OCI-LY1 (cell line): ENCODE results near the gene MTFMT.

Experiments
- EZH2 ChIP-seq: fragments of 200-600 bp; sonication (generic), shearing (Covaris generic); IDR thresholded peaks from 2 replicates; pipeline ENCODE4 v1.8.0; 2017; ENCODE audit warnings: borderline replicate concordance, mixed run types, mild to moderate bottlenecking, antibody characterized with exemption, low read length, moderate library complexity, mixed read lengths
- TF ChIP-seq, protein P1 (sequence below): fragments of 200-600 bp; sonication (generic), shearing (Covaris generic); IDR thresholded peaks from 2 replicates; pipeline ENCODE4 v1.5.1; 2017; ENCODE audit warnings: mild to moderate bottlenecking, antibody characterized with exemption, low read length, moderate library complexity, mixed read lengths

DNA sequence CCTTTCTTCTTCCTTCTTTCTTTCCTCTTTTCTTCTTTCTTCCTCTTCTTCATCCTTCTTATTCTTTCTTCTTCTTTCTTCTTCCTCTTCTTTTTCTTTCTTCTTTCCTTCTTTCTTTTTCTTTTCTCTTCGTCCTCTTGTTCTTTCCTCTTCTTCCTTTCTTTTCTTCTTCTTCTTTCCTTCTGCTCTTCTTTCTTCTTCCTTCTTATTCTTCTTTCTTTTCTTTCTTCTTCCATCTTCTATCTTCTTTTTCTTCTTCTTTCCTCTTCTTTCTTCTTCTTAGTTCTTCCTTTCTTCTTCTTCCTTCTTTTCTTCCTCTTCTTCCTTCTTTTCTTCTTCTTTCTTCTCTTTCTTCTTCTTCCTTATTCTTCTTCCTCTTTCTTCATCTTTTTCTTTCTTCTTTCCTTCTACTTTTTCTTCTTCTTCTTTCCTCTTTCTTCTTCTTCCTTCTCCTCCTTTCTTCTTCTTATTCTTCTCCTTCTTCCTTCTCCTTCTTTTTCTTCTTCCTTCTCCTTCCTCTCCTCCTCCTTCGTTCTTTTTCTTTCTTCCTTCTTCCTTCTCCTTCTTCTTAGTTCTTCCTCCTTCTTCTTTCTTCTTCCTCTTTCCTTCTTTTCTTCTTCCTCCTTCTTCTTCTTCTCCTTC lies 77.5 kb downstream of the MTFMT start:
- TF ChIP-seq, protein P1, sequence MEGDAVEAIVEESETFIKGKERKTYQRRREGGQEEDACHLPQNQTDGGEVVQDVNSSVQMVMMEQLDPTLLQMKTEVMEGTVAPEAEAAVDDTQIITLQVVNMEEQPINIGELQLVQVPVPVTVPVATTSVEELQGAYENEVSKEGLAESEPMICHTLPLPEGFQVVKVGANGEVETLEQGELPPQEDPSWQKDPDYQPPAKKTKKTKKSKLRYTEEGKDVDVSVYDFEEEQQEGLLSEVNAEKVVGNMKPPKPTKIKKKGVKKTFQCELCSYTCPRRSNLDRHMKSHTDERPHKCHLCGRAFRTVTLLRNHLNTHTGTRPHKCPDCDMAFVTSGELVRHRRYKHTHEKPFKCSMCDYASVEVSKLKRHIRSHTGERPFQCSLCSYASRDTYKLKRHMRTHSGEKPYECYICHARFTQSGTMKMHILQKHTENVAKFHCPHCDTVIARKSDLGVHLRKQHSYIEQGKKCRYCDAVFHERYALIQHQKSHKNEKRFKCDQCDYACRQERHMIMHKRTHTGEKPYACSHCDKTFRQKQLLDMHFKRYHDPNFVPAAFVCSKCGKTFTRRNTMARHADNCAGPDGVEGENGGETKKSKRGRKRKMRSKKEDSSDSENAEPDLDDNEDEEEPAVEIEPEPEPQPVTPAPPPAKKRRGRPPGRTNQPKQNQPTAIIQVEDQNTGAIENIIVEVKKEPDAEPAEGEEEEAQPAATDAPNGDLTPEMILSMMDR: no peak
- no peak for TF ChIP-seq EZH2
